K562 (cell line): ENCODE data around the gene STT3A. TPM values are rescaled to one million over a fixed set of nuclear protein-coding genes. Genes with fewer than 3 reads are reported as not detected.

ENCODE experiments used
- AFF1 ChIP-seq, 2 experiments: fragments of 450-650 bp; IDR thresholded peaks; 2 replicates each; pipeline ENCODE4 v1.6.1; 2018; ENCODE audit warnings: mild to moderate bottlenecking in 2 of 2, low read depth in 1 of 2; ENCODE audit not compliant: partially characterized antibody in 2 of 2
- ATF3 ChIP-seq, 2 experiments: fragments of 450-650 bp in 1 of 2; sonication (generic) in 1 of 2; formaldehyde crosslinking in 1 of 2; IDR thresholded peaks in 1 of 2; conservative IDR thresholded peaks in 1 of 2; 2 replicates each; pipeline versions ENCODE4 v1.6.1 to v1.8.1; 2016 to 2023; ENCODE audit warnings: mild to moderate bottlenecking in 2 of 2, moderate library complexity in 2 of 2, inconsistent platforms in 1 of 2, missing genetic modification reagents in 1 of 2
- CBX1 ChIP-seq: sonication (generic); IDR thresholded peaks from 2 replicates; pipeline ENCODE4 v1.6.1; 2016; ENCODE audit warnings: antibody characterized with exemption, low read depth, mild to moderate bottlenecking
- MAFG ChIP-seq: fragments of 450-650 bp; conservative IDR thresholded peaks from 2 replicates; pipeline ENCODE4 v1.6.1; 2016; ENCODE audit warnings: missing genetic modification characterization, missing compliant biosample characterization
- MCM7 ChIP-seq, 2 experiments: fragments of 450-650 bp; IDR thresholded peaks; 2 replicates each; pipeline ENCODE4 v1.6.1; 2016 to 2018
- PHB2 ChIP-seq: fragments of 450-650 bp; IDR thresholded peaks from 2 replicates; pipeline ENCODE4 v1.6.1; 2017; ENCODE audit warnings: low read depth
- SRSF1 ChIP-seq: fragments of 200-400 bp; formaldehyde crosslinking; IDR thresholded peaks from 2 replicates; pipeline ENCODE4 v1.6.1; 2017; ENCODE audit warnings: mild to moderate bottlenecking, low read depth, low read length, moderate library complexity
- TRIM28 ChIP-seq: fragments of 450-650 bp; IDR thresholded peaks from 2 replicates; pipeline ENCODE4 v1.6.1; 2017
- VEZF1 ChIP-seq: fragments of 200-800 bp; sonication (Bioruptor generic); IDR thresholded peaks from 2 replicates; pipeline ENCODE4 v1.6.1; 2017; ENCODE audit warnings: missing genetic modification characterization, missing compliant biosample characterization
- ZNF263 ChIP-seq: sonication (generic); formaldehyde crosslinking; IDR thresholded peaks from 2 replicates; pipeline ENCODE4 v1.8.0; 2022; ENCODE audit warnings: mild to moderate bottlenecking, missing genetic modification reagents, borderline replicate concordance
- ZNF551 ChIP-seq: fragments of 250-450 bp; sonication (Bioruptor Pico); IDR thresholded peaks from 2 replicates; pipeline ENCODE4 v1.5.0; 2021; ENCODE audit warnings: mild to moderate bottlenecking, moderate library complexity
- ZNF561 ChIP-seq: fragments of 450-650 bp; formaldehyde crosslinking; conservative IDR thresholded peaks from 2 replicates; pipeline ENCODE4 v1.4.0; 2020; ENCODE audit warnings: mild to moderate bottlenecking, moderate library complexity
- ZNF609 ChIP-seq: sonication (generic); formaldehyde crosslinking; IDR thresholded peaks from 2 replicates; pipeline ENCODE4 v1.8.1; 2023; ENCODE audit warnings: missing genetic modification reagents, mild to moderate bottlenecking, borderline replicate concordance
- polyA plus RNA-seq, 8 experiments: library from polyadenylated mRNA; depleted of rRNA in 4 of 8; stranded (reverse) in 5 of 8; unstranded in 3 of 8; fragments of >200 nt; fragmentation: Nextera tagmentation in 2 of 8; fragmentation: Illumina TruSeq in 1 of 8; extraction: Ambion mirVana in 2 of 8; extraction: Trizol in 1 of 8; gene quantifications; 2 replicates each; pipeline versions ENCODE4 v1.2.1 to v1.2.3, GENCODE V29; 2011 to 2014; ENCODE audit warnings: inconsistent platforms in 1 of 8, missing spikeins in 1 of 8
- total RNA-seq, 7 experiments: library from RNA; depleted of rRNA in 6 of 7; stranded (reverse); fragments of >200 nt in 6 of 7; fragmentation: Illumina TruSeq in 2 of 7; extraction: Trizol in 2 of 7; gene quantifications; 2 replicates each; pipeline versions ENCODE4 v1.2.1 to v1.2.3, GENCODE V29; 2011 to 2021; ENCODE audit warnings: low replicate concordance in 1 of 7
- TF ChIP-seq, protein P1 (sequence below): fragments of 250-450 bp; sonication (Bioruptor Pico); IDR thresholded peaks from 2 replicates; pipeline ENCODE4 v1.5.0; 2021; ENCODE audit warnings: mild to moderate bottlenecking, borderline replicate concordance

STT3A gene
- total and polyA plus RNA-seq, 9 of the 15 experiments (the other 6 are each of a cell fraction or from before 2014, with no cell fraction given), result 70.7 to 330 (median 192) TPM

DNA sequence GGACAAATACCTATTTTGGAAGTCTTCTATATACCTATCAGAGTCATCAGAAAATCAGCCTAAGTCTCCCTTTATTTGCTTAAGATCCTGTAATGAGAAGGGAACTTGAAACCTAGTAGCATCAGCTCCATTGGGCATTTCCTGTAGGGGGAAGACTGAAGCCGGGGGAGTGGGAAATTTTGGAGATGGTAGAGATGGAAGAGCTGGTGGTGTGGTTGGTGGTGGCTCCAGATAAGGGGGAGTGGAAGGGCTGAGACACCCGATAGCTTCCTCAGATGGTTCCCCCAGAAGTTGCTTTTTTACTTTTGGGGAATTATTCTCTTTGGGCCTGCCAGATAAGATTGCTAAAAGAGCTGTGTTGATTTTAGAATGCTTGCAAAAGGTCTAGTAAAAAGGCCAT is 39.7 kb upstream of the STT3A start (continued):
- no peak for TF ChIP-seq ZNF609 (CRISPR knock-in tag)
- peak; percentile 83 for TF ChIP-seq VEZF1 (CRISPR knock-in tag)
- TF ChIP-seq MAFG (tag), result no peak
- no peak for TF ChIP-seq SRSF1
- TF ChIP-seq, protein P1, sequence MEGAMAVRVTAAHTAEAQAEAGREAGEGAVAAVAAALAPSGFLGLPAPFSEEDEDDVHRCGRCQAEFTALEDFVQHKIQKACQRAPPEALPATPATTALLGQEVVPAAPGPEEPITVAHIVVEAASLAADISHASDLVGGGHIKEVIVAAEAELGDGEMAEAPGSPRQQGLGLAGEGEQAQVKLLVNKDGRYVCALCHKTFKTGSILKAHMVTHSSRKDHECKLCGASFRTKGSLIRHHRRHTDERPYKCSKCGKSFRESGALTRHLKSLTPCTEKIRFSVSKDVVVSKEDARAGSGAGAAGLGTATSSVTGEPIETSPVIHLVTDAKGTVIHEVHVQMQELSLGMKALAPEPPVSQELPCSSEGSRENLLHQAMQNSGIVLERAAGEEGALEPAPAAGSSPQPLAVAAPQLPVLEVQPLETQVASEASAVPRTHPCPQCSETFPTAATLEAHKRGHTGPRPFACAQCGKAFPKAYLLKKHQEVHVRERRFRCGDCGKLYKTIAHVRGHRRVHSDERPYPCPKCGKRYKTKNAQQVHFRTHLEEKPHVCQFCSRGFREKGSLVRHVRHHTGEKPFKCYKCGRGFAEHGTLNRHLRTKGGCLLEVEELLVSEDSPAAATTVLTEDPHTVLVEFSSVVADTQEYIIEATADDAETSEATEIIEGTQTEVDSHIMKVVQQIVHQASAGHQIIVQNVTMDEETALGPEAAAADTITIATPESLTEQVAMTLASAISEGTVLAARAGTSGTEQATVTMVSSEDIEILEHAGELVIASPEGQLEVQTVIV (CRISPR knock-in tag), result no peak
- TF ChIP-seq ZNF263 (CRISPR knock-in tag), result no peak
- no peak for TF ChIP-seq ZNF551 (CRISPR knock-in tag)
- no peak for TF ChIP-seq ATF3 (IDR thresholded peaks at IDR 0.05)
- TF ChIP-seq ATF3 (CRISPR knock-in tag; conservative IDR thresholded peaks at IDR 0.05), result no peak
- peak in 1 of 2 experiments; percentile 85 for TF ChIP-seq AFF1 (IDR thresholded peaks at IDR 0.05; ENCODE audit: low read depth in 1 of 2, partially characterized antibody in 2 of 2)
- TF ChIP-seq TRIM28, result no peak
- TF ChIP-seq ZNF561, result no peak
- no peak for TF ChIP-seq CBX1
- TF ChIP-seq PHB2, result peak; percentile 97
- no peak for TF ChIP-seq MCM7 (IDR thresholded peaks at IDR 0.05)
